H1 (cell line): ENCODE measurements around the gene DCX.

Experiments
- EP300 ChIP-seq, 2 experiments: IDR thresholded peaks; 1 replicate in 1 of 2; 2 replicates in 1 of 2; pipeline ENCODE4 v1.6.1; 2011 to 2012; ENCODE audit warnings: low read depth in 2 of 2, low read length in 2 of 2, mild to moderate bottlenecking in 2 of 2, borderline replicate concordance in 1 of 2, inconsistent platforms in 1 of 2, moderate library complexity in 1 of 2
- RFX5 ChIP-seq: IDR thresholded peaks from 2 replicates; pipeline ENCODE4 v1.6.1; 2011; ENCODE audit warnings: low read depth, low read length, improper control_type of control experiment, borderline replicate concordance

DNA sequence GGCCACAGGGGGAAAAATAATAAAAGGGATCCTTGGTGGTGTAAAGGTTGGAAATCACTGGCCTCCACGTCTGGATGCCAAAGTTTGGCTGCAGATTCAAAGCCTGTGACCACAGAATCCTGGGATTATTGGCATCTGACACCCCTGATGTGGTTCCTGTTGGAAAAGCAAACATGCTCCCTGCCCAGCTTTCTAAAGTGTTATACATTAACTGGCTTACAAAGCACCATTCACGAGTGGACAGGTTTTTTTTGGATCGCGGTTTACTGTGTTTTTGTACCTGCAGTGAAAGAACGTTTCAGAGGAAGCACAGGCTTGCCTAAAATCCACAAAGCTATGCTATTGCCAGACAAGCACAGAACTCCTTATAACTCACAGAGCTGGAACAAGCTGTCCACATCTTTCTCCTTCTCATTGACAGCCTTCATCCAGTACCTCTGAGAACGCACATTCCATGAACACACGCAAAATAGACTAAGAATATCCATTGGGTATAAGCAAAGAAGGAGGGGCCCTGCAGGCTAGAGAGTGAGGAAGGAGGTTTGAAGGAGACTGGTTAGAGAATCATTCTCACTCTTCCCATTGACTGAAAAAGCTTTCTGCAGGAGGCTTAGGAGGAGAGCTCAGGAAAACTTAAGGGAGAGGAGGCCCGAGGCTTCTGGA, 127.2 kb downstream of the DCX start:
- TF ChIP-seq EP300 (IDR thresholded peaks at IDR 0.05; ENCODE audit: borderline replicate concordance in 1 of 2, low read depth in 2 of 2, low read length in 2 of 2) = no peak
- TF ChIP-seq RFX5 = no peak
